H9 (cell line): ENCODE measurements around the gene DNMBP. TPM values are rescaled to one million over a fixed set of nuclear protein-coding genes. Genes with fewer than 3 reads are reported as not detected.

ENCODE experiments used
- DNase-seq: peaks from one replicate; pipeline ENCODE4 v3.0.0-alpha.2; 2017
- H2AFZ ChIP-seq: one replicate; pipeline ENCODE4 v1.6.1; 2013; ENCODE audit warnings: mild to moderate bottlenecking, low read length, control low read depth, moderate library complexity
- H2AK5ac ChIP-seq: 2 replicates; pipeline ENCODE4 v1.6.1; 2013; ENCODE audit warnings: low read length, control low read depth, mixed read lengths; ENCODE audit not compliant: insufficient read length
- H2BK120ac ChIP-seq: one replicate; pipeline ENCODE4 v1.6.1; 2013; ENCODE audit warnings: low read depth, mild to moderate bottlenecking, low read length, control low read depth, inconsistent platforms; ENCODE audit not compliant: poor library complexity, severe bottlenecking
- H2BK12ac ChIP-seq: 2 replicates; pipeline ENCODE4 v1.6.1; 2013; ENCODE audit warnings: low read length, control low read depth, mixed read lengths, low read depth; ENCODE audit not compliant: insufficient read length
- H2BK15ac ChIP-seq: 2 replicates; pipeline ENCODE4 v1.6.1; 2013; ENCODE audit warnings: low read depth, low read length, control low read depth
- H2BK20ac ChIP-seq: one replicate; pipeline ENCODE4 v1.6.1; 2013; ENCODE audit warnings: low read depth, mild to moderate bottlenecking, low read length, control low read depth, inconsistent platforms; ENCODE audit not compliant: poor library complexity, severe bottlenecking
- H2BK5ac ChIP-seq: 2 replicates; pipeline ENCODE4 v1.6.1; 2013; ENCODE audit warnings: low read length, control low read depth, mixed read lengths; ENCODE audit not compliant: insufficient read length
- H3K14ac ChIP-seq: 2 replicates; pipeline ENCODE4 v1.6.1; 2013; ENCODE audit warnings: low read length, control low read depth; ENCODE audit not compliant: insufficient read depth
- H3K18ac ChIP-seq: 2 replicates; pipeline ENCODE4 v1.6.1; 2013; ENCODE audit warnings: low read depth, mild to moderate bottlenecking, mixed read lengths, low read length, control low read depth; ENCODE audit not compliant: insufficient read length
- H3K23ac ChIP-seq: 2 replicates; pipeline ENCODE4 v1.6.1; 2013; ENCODE audit warnings: low read length, control low read depth, mixed read lengths, low read depth; ENCODE audit not compliant: insufficient read length
- H3K23me2 ChIP-seq: 2 replicates; pipeline ENCODE4 v1.6.1; 2013; ENCODE audit warnings: low read depth, mild to moderate bottlenecking, mixed read lengths, low read length, control low read depth; ENCODE audit not compliant: insufficient read length, poor library complexity, severe bottlenecking
- H3K27ac ChIP-seq: 2 replicates; pipeline ENCODE4 v1.5.1; 2013; ENCODE audit warnings: low read length, control low read depth, mixed read lengths, low read depth; ENCODE audit not compliant: insufficient read length
- H3K27me3 ChIP-seq: 2 replicates; pipeline ENCODE4 v1.6.1; 2013; ENCODE audit warnings: low read length, control low read depth, inconsistent platforms; ENCODE audit not compliant: insufficient read depth
- H3K4ac ChIP-seq: 2 replicates; pipeline ENCODE4 v1.6.1; 2013; ENCODE audit warnings: low read depth, mild to moderate bottlenecking, control low read depth, inconsistent platforms, low read length, moderate library complexity
- H3K4me1 ChIP-seq: 2 replicates; pipeline ENCODE4 v1.6.1; 2013; ENCODE audit warnings: low read length, control low read depth, inconsistent platforms; ENCODE audit not compliant: insufficient read depth
- H3K4me2 ChIP-seq: 2 replicates; pipeline ENCODE4 v1.6.1; 2013; ENCODE audit warnings: low read length, control low read depth, mixed read lengths; ENCODE audit not compliant: insufficient read length, insufficient read depth
- H3K56ac ChIP-seq: 2 replicates; pipeline ENCODE4 v1.6.1; 2013; ENCODE audit warnings: low read depth, mild to moderate bottlenecking, mixed read lengths, low read length, control low read depth; ENCODE audit not compliant: insufficient read length
- H3K79me1 ChIP-seq: 2 replicates; pipeline ENCODE4 v1.6.1; 2013; ENCODE audit warnings: low read depth, mild to moderate bottlenecking, moderate library complexity, low read length, control low read depth, inconsistent platforms; ENCODE audit not compliant: insufficient read depth, poor library complexity, severe bottlenecking
- H3K79me2 ChIP-seq: 2 replicates; pipeline ENCODE4 v1.6.1; 2013; ENCODE audit warnings: low read length, control low read depth, inconsistent platforms; ENCODE audit not compliant: insufficient read depth
- H3K9ac ChIP-seq: 2 replicates; pipeline ENCODE4 v1.6.1; 2013; ENCODE audit warnings: low read length, control low read depth, mixed read lengths; ENCODE audit not compliant: insufficient read length; ENCODE audit errors: extremely low read depth
- H3K9me3 ChIP-seq: one replicate; pipeline ENCODE4 v1.6.1; 2013; ENCODE audit warnings: low read depth, low read length, inconsistent platforms; ENCODE audit not compliant: control insufficient read depth
- H3T11ph ChIP-seq: one replicate; pipeline ENCODE4 v1.6.1; 2013; ENCODE audit warnings: mild to moderate bottlenecking, low read length, control low read depth, inconsistent platforms
- H4K20me1 ChIP-seq: one replicate; pipeline ENCODE4 v1.6.1; 2013; ENCODE audit not compliant: control insufficient read depth, insufficient read length, insufficient read depth
- H4K5ac ChIP-seq: 2 replicates; pipeline ENCODE4 v1.6.1; 2013; ENCODE audit warnings: low read depth, mild to moderate bottlenecking, mixed read lengths, low read length, control low read depth; ENCODE audit not compliant: insufficient read length
- H4K8ac ChIP-seq: replicated peaks from 2 replicates; pipeline ENCODE4 v1.6.1; 2013; ENCODE audit warnings: low read length, control low read depth, mixed read lengths, low read depth; ENCODE audit not compliant: insufficient read length
- H4K91ac ChIP-seq: 2 replicates; pipeline ENCODE4 v1.6.1; 2013; ENCODE audit warnings: low read depth, mild to moderate bottlenecking, moderate library complexity, mixed read lengths, low read length, control low read depth; ENCODE audit not compliant: insufficient read length
- H3K27ac Mint-ChIP-seq, 3 experiments: 2 replicates in 2 of 3; 3 replicates in 1 of 3; pipeline ENCODE4 v1.8.0; 2020 to 2021; ENCODE audit warnings: mixed read lengths in 3 of 3, mild to moderate bottlenecking in 1 of 3, moderate library complexity in 1 of 3
- H3K27me3 Mint-ChIP-seq: 2 replicates; pipeline ENCODE4 v1.8.0; 2021; ENCODE audit warnings: low read depth, mild to moderate bottlenecking, moderate library complexity, mixed read lengths
- H3K36me3 Mint-ChIP-seq, 3 experiments: 2 replicates in 2 of 3; 3 replicates in 1 of 3; pipeline ENCODE4 v1.8.0; 2020 to 2021; ENCODE audit warnings: low read depth in 3 of 3, mixed read lengths in 3 of 3; ENCODE audit not compliant: insufficient read depth in 1 of 3
- H3K4me1 Mint-ChIP-seq, 2 experiments: 2 replicates each; pipeline ENCODE4 v1.8.0; 2020; ENCODE audit warnings: mixed read lengths in 2 of 2
- H3K4me3 Mint-ChIP-seq, 2 experiments: 2 replicates in 1 of 2; 3 replicates in 1 of 2; pipeline ENCODE4 v1.8.0; 2020 to 2021; ENCODE audit warnings: mild to moderate bottlenecking in 2 of 2, mixed read lengths in 2 of 2, moderate library complexity in 1 of 2
- H3K9me3 Mint-ChIP-seq, 2 experiments: 2 replicates in 1 of 2; 3 replicates in 1 of 2; pipeline ENCODE4 v1.8.0; 2020; ENCODE audit warnings: mild to moderate bottlenecking in 2 of 2, mixed read lengths in 2 of 2, moderate library complexity in 1 of 2
- WGBS: extraction: QIAGEN DNeasy Blood & Tissue Kit; methylation state at CpG from one replicate; pipeline ENCODE4 v1.1.7; 2013; ENCODE audit warnings: missing lambda C conversion rate, low lambda C conversion rate, mixed read lengths; ENCODE audit not compliant: insufficient read length; ENCODE audit errors: extremely low coverage; 5-methylcytosine and 5-hydroxymethylcytosine counted together
- total RNA-seq: library from RNA; stranded (reverse); gene quantifications from 2 replicates; pipeline ENCODE4 v1.2.1, GENCODE V29; 2021
- TF ChIP-seq, protein P1 (sequence below): fragments of 200-600 bp; sonication (generic); conservative IDR thresholded peaks from 3 replicates; pipeline ENCODE4 v1.8.0; 2021; ENCODE audit warnings: antibody characterized with exemption, mild to moderate bottlenecking

The DNMBP gene
- total RNA-seq, 1 experiment from 2014 or later, result 25.6 TPM

DNA sequence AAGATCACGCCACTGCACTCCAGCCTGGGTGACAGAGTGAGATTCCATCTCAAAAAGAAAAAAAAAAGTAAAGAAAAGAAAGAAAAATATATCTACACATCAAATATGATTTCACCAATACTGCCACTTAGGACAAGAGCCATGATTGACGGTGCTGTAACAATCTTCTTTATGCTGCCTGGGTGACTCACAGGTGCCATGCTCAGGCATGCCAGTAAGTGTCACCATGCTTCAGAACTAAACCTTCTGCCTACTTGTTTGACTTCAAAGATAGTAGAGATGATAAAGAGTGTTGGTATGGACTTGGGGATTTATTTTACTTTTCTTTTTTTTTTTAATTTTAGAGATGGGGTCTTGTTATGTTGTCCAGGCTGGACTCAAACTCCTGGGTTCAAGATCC, 33.6 kb upstream of the DNMBP start:
- WGBS, result no CpG with 5 or more reads among the region's 2 CpGs
- H3K9ac ChIP-seq, result no peak overlapping the region
- no peak overlapping the region for H2AFZ ChIP-seq
- H3K9me3 ChIP-seq, result no peaks in the 10 kb centered on the region
- H3K4me1 ChIP-seq, result no peaks in the 10 kb centered on the region; the same call in 1 of the 2 replicates
- H2BK12ac ChIP-seq, result no peak overlapping the region
- H2BK15ac ChIP-seq, result no peak overlapping the region
- H3K4me2 ChIP-seq, result no peak overlapping the region
- no peak overlapping the region for H2BK120ac ChIP-seq
- H3K18ac ChIP-seq, result no peak overlapping the region
- H2AK5ac ChIP-seq, result no peak overlapping the region
- H3K9me3 Mint-ChIP-seq, result no peaks in the 10 kb centered on the region
- H4K8ac ChIP-seq, result no peak overlapping the region
- peak overlapping the region in 1 of 3 experiments; percentile 48; a peak in 1 of 7 replicates for H3K27ac Mint-ChIP-seq
- H3K79me2 ChIP-seq, result no peaks in the 10 kb centered on the region
- no peak for DNase-seq
- no peak overlapping the region for H3K4me3 Mint-ChIP-seq
- no peaks in the 10 kb centered on the region for H3K79me1 ChIP-seq
- no peak overlapping the region for H3T11ph ChIP-seq
- no peak overlapping the region for H4K5ac ChIP-seq
- H2BK20ac ChIP-seq, result no peak overlapping the region
- TF ChIP-seq, protein P1, sequence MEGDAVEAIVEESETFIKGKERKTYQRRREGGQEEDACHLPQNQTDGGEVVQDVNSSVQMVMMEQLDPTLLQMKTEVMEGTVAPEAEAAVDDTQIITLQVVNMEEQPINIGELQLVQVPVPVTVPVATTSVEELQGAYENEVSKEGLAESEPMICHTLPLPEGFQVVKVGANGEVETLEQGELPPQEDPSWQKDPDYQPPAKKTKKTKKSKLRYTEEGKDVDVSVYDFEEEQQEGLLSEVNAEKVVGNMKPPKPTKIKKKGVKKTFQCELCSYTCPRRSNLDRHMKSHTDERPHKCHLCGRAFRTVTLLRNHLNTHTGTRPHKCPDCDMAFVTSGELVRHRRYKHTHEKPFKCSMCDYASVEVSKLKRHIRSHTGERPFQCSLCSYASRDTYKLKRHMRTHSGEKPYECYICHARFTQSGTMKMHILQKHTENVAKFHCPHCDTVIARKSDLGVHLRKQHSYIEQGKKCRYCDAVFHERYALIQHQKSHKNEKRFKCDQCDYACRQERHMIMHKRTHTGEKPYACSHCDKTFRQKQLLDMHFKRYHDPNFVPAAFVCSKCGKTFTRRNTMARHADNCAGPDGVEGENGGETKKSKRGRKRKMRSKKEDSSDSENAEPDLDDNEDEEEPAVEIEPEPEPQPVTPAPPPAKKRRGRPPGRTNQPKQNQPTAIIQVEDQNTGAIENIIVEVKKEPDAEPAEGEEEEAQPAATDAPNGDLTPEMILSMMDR, result no peak
- H3K4me1 Mint-ChIP-seq, result peaks cover 23 to 28% of the 10 kb centered on the region in 2 experiments
- H4K91ac ChIP-seq, result no peak overlapping the region
- H3K14ac ChIP-seq, result no peak overlapping the region
- no peak overlapping the region for H3K4ac ChIP-seq
- no peaks in the 10 kb centered on the region for H3K23me2 ChIP-seq
- H3K27me3 ChIP-seq, result no peaks in the 10 kb centered on the region
- H3K56ac ChIP-seq, result no peak overlapping the region
- no peaks in the 10 kb centered on the region for H3K36me3 Mint-ChIP-seq
- no peaks in the 10 kb centered on the region; the same call in 1 of the 2 replicates for H3K27me3 Mint-ChIP-seq
- no peak overlapping the region for H3K27ac ChIP-seq
- H4K20me1 ChIP-seq, result no peaks in the 10 kb centered on the region
- H3K23ac ChIP-seq, result no peak overlapping the region
- H2BK5ac ChIP-seq, result no peak overlapping the region
